WTC11 (cell line): Measurements from ENCODE around the gene MAP3K12. TPM values are rescaled to one million over a fixed set of nuclear protein-coding genes. Genes with fewer than 3 reads are reported as not detected.

ENCODE experiments used
- ATAC-seq: fragments of 200-7000 bp; cut with Tn5 transposase; 2 replicates; pipeline ENCODE4 v1.10.0; 2021; ENCODE audit warnings: mild to moderate bottlenecking, moderate library complexity
- CTCF ChIA-PET: fragments of 300-600 bp; sonication (Branson Sonifier 250); formaldehyde crosslinking; loops from one replicate; lab custom pipeline; 2021; ENCODE audit warnings: antibody characterized with exemption; lab: Charles Lee
- POLR2A ChIA-PET: fragments of 350-600 bp; sonication (Branson Sonifier 250); formaldehyde crosslinking; loops from one replicate; lab custom pipeline; 2021; ENCODE audit warnings: antibody characterized with exemption; lab: Charles Lee
- DNase-seq: peaks from one replicate; pipeline ENCODE4 v3.0.0; 2021; ENCODE audit warnings: low spot score
- H3K27ac Mint-ChIP-seq: 2 replicates; pipeline ENCODE4 v1.8.0; 2021; ENCODE audit warnings: mixed read lengths
- H3K27me3 Mint-ChIP-seq: 2 replicates; pipeline ENCODE4 v1.8.0; 2021; ENCODE audit warnings: low read depth, mild to moderate bottlenecking, moderate library complexity, mixed read lengths
- H3K36me3 Mint-ChIP-seq: 2 replicates; pipeline ENCODE4 v1.8.0; 2021; ENCODE audit warnings: mixed read lengths
- H3K4me1 Mint-ChIP-seq: 2 replicates; pipeline ENCODE4 v1.8.0; 2022; ENCODE audit warnings: mixed read lengths
- H3K4me3 Mint-ChIP-seq: 2 replicates; pipeline ENCODE4 v1.8.0; 2021; ENCODE audit warnings: mild to moderate bottlenecking, moderate library complexity, mixed read lengths
- H3K9me3 Mint-ChIP-seq: 2 replicates; pipeline ENCODE4 v1.8.0; 2021; ENCODE audit warnings: mixed read lengths
- AR ChIP-seq: fragments of 250-450 bp; sonication (Bioruptor Pico); IDR thresholded peaks from 2 replicates; pipeline ENCODE4 v1.9.0; 2021; ENCODE audit warnings: mild to moderate bottlenecking
- ATF3 ChIP-seq: sonication (generic); formaldehyde crosslinking; conservative IDR thresholded peaks from 2 replicates; pipeline ENCODE4 v1.8.1; 2022; ENCODE audit warnings: mild to moderate bottlenecking, missing genetic modification reagents
- CBFB ChIP-seq: sonication (generic); formaldehyde crosslinking; IDR thresholded peaks from 2 replicates; pipeline ENCODE4 v1.8.1; 2022; ENCODE audit warnings: mild to moderate bottlenecking, low read depth, missing genetic modification reagents
- CREM ChIP-seq: sonication (generic); formaldehyde crosslinking; IDR thresholded peaks from 2 replicates; pipeline ENCODE4 v1.8.1; 2022; ENCODE audit warnings: mild to moderate bottlenecking, missing genetic modification reagents, moderate library complexity
- E2F5 ChIP-seq: sonication (generic); formaldehyde crosslinking; IDR thresholded peaks from 2 replicates; pipeline ENCODE4 v1.8.1; 2022; ENCODE audit warnings: mild to moderate bottlenecking, moderate library complexity, missing genetic modification reagents
- ELF4 ChIP-seq: sonication (generic); formaldehyde crosslinking; IDR thresholded peaks from 2 replicates; pipeline ENCODE4 v1.8.1; 2022; ENCODE audit warnings: low read depth, mild to moderate bottlenecking, moderate library complexity, missing genetic modification reagents
- FOXJ3 ChIP-seq: sonication (generic); formaldehyde crosslinking; IDR thresholded peaks from 2 replicates; pipeline ENCODE4 v1.9.0; 2021; ENCODE audit warnings: missing genetic modification reagents, mild to moderate bottlenecking, borderline replicate concordance
- GRHL2 ChIP-seq: fragments of 250-450 bp; sonication (Bioruptor Pico); IDR thresholded peaks from 2 replicates; pipeline ENCODE4 v1.8.0; 2022; ENCODE audit warnings: mild to moderate bottlenecking, moderate library complexity; ENCODE audit not compliant: insufficient replicate concordance, severe bottlenecking
- GTF2I ChIP-seq: fragments of 250-450 bp; sonication (Bioruptor Pico); conservative IDR thresholded peaks from 2 replicates; pipeline ENCODE4 v1.4.0; 2021; ENCODE audit warnings: mild to moderate bottlenecking
- HMGA2 ChIP-seq: fragments of 250-450 bp; sonication (Bioruptor Pico); IDR thresholded peaks from 2 replicates; pipeline ENCODE4 v1.4.0; 2021; ENCODE audit warnings: mild to moderate bottlenecking, moderate library complexity
- IRF1 ChIP-seq: sonication (generic); formaldehyde crosslinking; IDR thresholded peaks from 2 replicates; pipeline ENCODE4 v1.8.0; 2023; ENCODE audit warnings: missing genetic modification reagents
- MAX ChIP-seq: sonication (generic); formaldehyde crosslinking; IDR thresholded peaks from 2 replicates; pipeline ENCODE4 v1.8.0; 2022; ENCODE audit warnings: mild to moderate bottlenecking, missing genetic modification reagents
- MLX ChIP-seq: sonication (generic); formaldehyde crosslinking; IDR thresholded peaks from 2 replicates; pipeline ENCODE4 v1.8.1; 2023; ENCODE audit warnings: mild to moderate bottlenecking, missing genetic modification reagents, moderate library complexity
- MXD4 ChIP-seq: fragments of 250-450 bp; sonication (Bioruptor Pico); IDR thresholded peaks from 2 replicates; pipeline ENCODE4 v1.8.0; 2021; ENCODE audit warnings: mild to moderate bottlenecking, moderate library complexity, borderline replicate concordance
- NR2C2 ChIP-seq: sonication (generic); formaldehyde crosslinking; IDR thresholded peaks from 2 replicates; pipeline ENCODE4 v1.8.0; 2022; ENCODE audit warnings: mild to moderate bottlenecking, missing genetic modification reagents
- NR3C1 ChIP-seq: sonication (generic); formaldehyde crosslinking; conservative IDR thresholded peaks from 2 replicates; pipeline ENCODE4 v1.8.1; 2023; ENCODE audit warnings: low read depth, mild to moderate bottlenecking, missing genetic modification reagents
- SMAD4 ChIP-seq: sonication (generic); formaldehyde crosslinking; IDR thresholded peaks from 2 replicates; pipeline ENCODE4 v1.8.0; 2022; ENCODE audit warnings: mild to moderate bottlenecking, missing genetic modification reagents
- TCF7 ChIP-seq: sonication (generic); formaldehyde crosslinking; IDR thresholded peaks from 2 replicates; pipeline ENCODE4 v1.8.0; 2022; ENCODE audit warnings: mild to moderate bottlenecking, low read depth, missing genetic modification reagents, moderate library complexity
- TEAD4 ChIP-seq: sonication (generic); formaldehyde crosslinking; IDR thresholded peaks from 2 replicates; pipeline ENCODE4 v1.8.0; 2022; ENCODE audit warnings: mild to moderate bottlenecking, missing genetic modification reagents
- USF1 ChIP-seq: sonication (generic); formaldehyde crosslinking; IDR thresholded peaks from 2 replicates; pipeline ENCODE4 v1.8.0; 2022; ENCODE audit warnings: mild to moderate bottlenecking, missing genetic modification reagents
- ZNF138 ChIP-seq: sonication (generic); formaldehyde crosslinking; conservative IDR thresholded peaks from 2 replicates; pipeline ENCODE4 v1.8.1; 2022; ENCODE audit warnings: mild to moderate bottlenecking, moderate library complexity, missing genetic modification reagents
- ZNF317 ChIP-seq: sonication (generic); formaldehyde crosslinking; IDR thresholded peaks from 2 replicates; pipeline ENCODE4 v1.8.1; 2023; ENCODE audit warnings: low read depth, mild to moderate bottlenecking, moderate library complexity, missing genetic modification reagents, borderline replicate concordance
- ZNF396 ChIP-seq: fragments of 250-450 bp; sonication (Bioruptor Pico); IDR thresholded peaks from 2 replicates; pipeline ENCODE4 v1.8.0; 2021; ENCODE audit warnings: mild to moderate bottlenecking, moderate library complexity, borderline replicate concordance
- ZNF416 ChIP-seq: fragments of 250-450 bp; sonication (Bioruptor Pico); IDR thresholded peaks from 2 replicates; pipeline ENCODE4 v1.9.0; 2021; ENCODE audit warnings: mild to moderate bottlenecking, inconsistent platforms
- ZNF532 ChIP-seq: fragments of 250-450 bp; sonication (Bioruptor Pico); IDR thresholded peaks from 2 replicates; pipeline ENCODE4 v1.9.0; 2021; ENCODE audit warnings: mild to moderate bottlenecking, borderline replicate concordance
- total RNA-seq: library from RNA; stranded (reverse); gene quantifications from 3 replicates; pipeline ENCODE4 v1.2.3, GENCODE V29; 2021

MAP3K12 gene
- total RNA-seq, 1 experiment from 2014 or later, result 23.6 TPM

- Mint-ChIP-seq H3K4me3 (no peak overlapping the region), H3K4me1 (no peaks in the 10 kb centered on the region), H3K27me3 (no peaks in the 10 kb centered on the region), H3K36me3 (no peaks in the 10 kb centered on the region), H3K9me3 (no peaks in the 10 kb centered on the region), H3K27ac (no peak overlapping the region)
- DNase-seq (no peak), ATAC-seq (no peak)
- CTCF ChIA-PET, result interaction anchor here (2.1 to 4.2 kb wide), 3 partner anchors 10 to 110 kb away, joined by 5 to 22 read pairs (median 9); partner anchors contain the start of gene AAAS
- TF ChIP-seq HMGA2 (no peak), ZNF317 (CRISPR knock-in tag) (no peak), ATF3 (CRISPR knock-in tag) (no peak), CBFB (CRISPR knock-in tag) (no peak), AR (CRISPR knock-in tag) (no peak), E2F5 (CRISPR knock-in tag) (no peak), USF1 (CRISPR knock-in tag) (no peak), NR3C1 (no peak), ELF4 (no peak), MLX (CRISPR knock-in tag) (no peak), ZNF416 (CRISPR knock-in tag) (no peak), TEAD4 (no peak)
- POLR2A ChIA-PET, result interaction anchor here (1.0 kb wide), 1 partner anchor 10 kb away, joined by 3 read pairs; the partner anchor contains the start of gene PRR13
Observed at GRCh38 chr12:53431187-53431586, 68.1 kb downstream of the MAP3K12 start.

- Mint-ChIP-seq H3K4me3 (no peak overlapping the region), H3K27me3 (no peaks in the 10 kb centered on the region), H3K4me1 (no peaks in the 10 kb centered on the region), H3K27ac (no peak overlapping the region), H3K9me3 (no peaks in the 10 kb centered on the region), H3K36me3 (no peaks in the 10 kb centered on the region)
- ATAC-seq (no peak), DNase-seq (no peak)
- ChIA-PET CTCF (interaction anchor here (0.6 to 4.2 kb wide), 4 partner anchors 9 to 779 kb away, joined by 5 to 22 read pairs (median 7); partner anchors contain the start of gene AAAS), POLR2A (no interaction called here)
- TF ChIP-seq MAX (CRISPR knock-in tag) (no peak), MXD4 (no peak), GRHL2 (no peak), IRF1 (CRISPR knock-in tag) (no peak), NR2C2 (CRISPR knock-in tag) (no peak), ZNF532 (CRISPR knock-in tag) (no peak), FOXJ3 (no peak), CREM (CRISPR knock-in tag) (no peak), ZNF396 (CRISPR knock-in tag) (no peak), ATF3 (CRISPR knock-in tag) (no peak), HMGA2 (no peak), NR3C1 (no peak), ZNF138 (no peak), TCF7 (CRISPR knock-in tag) (no peak), SMAD4 (CRISPR knock-in tag) (no peak), GTF2I (CRISPR knock-in tag) (no peak)
Observed at GRCh38 chr12:53430116-53430515, 69.1 kb downstream of the MAP3K12 start.
